ENCODE data around the gene SURF2. TPM values are rescaled to one million over a fixed set of nuclear protein-coding genes. Genes with fewer than 3 reads are reported as not detected.

Gene SURF2
- total and polyA plus RNA-seq, 9 of the 15 experiments (the other 6 are each of a cell fraction or from before 2014, with no cell fraction given): 5.5 to 82.5 (median 21.3) TPM

DNA sequence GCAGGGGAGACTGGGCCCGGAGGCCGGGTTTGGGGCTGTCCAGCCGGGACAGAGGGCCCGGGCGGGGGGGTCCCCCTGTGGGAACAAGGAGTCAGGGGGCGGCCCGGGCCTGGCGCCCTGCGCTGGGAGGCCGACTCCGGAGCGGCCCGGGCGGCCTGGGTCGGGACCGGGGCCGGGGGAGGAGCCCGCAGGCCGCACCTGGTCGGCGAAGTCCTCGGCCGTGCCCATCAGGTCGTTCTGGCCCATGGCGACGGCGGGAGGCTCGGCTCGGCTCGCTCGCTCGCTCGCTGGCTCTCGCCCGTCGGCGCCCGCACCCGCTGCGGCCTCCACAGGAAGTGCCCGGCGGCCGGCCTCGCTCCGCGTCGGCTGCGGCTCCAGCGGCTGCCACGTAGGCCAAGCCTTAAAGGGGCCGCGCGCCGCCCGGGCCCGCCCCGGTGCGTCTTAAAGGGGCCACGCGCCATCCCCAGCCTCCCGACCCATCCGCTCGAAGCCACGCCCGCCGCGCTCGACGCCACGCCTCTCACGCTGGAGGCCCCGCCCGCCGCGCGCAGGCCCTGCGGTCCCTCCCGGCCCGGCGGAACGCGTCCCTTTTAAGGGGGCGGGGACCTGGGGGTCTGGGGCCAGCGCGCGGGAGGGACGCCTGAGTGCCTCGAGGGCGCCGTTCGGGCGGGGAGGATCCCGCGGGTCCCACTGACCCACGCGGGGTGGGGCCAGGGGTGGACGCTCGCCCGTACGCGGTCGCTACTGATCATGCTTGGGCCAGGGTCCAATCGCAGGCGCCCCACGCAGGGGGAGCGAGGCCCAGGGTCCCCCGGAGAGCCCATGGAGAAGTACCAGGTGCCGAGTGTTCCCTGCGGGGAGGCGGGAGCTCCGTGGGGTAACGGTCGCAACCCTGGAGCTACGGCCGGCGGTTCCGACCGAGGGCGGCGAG lies 19.6 kb downstream of the SURF2 start, which contains the start of the genes STKLD1 and SURF4 (continued):
- no peak for TF ChIP-seq SUPT5H (IDR thresholded peaks at IDR 0.05)
- TF ChIP-seq SMARCE1 (IDR thresholded peaks at IDR 0.05): no peak
- no peak for TF ChIP-seq MYBL2 (IDR thresholded peaks at IDR 0.05; ENCODE audit: low read depth)
- TF ChIP-seq MYBL2 (CRISPR knock-in tag; IDR thresholded peaks at IDR 0.05; ENCODE audit: borderline replicate concordance): no peak
- TF ChIP-seq KDM2B (CRISPR knock-in tag; IDR thresholded peaks at IDR 0.05): 0 out of 2 replicates have a peak, but pooled peaks have one; percentile 65
- TF ChIP-seq, protein P1, sequence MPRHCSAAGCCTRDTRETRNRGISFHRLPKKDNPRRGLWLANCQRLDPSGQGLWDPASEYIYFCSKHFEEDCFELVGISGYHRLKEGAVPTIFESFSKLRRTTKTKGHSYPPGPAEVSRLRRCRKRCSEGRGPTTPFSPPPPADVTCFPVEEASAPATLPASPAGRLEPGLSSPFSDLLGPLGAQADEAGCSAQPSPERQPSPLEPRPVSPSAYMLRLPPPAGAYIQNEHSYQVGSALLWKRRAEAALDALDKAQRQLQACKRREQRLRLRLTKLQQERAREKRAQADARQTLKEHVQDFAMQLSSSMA (CRISPR knock-in tag; IDR thresholded peaks at IDR 0.05): no peak
- no peak for TF ChIP-seq ZNF354B (CRISPR knock-in tag; IDR thresholded peaks at IDR 0.05)
- no peak for TF ChIP-seq DEAF1 (CRISPR knock-in tag; IDR thresholded peaks at IDR 0.05)
- no peak for TF ChIP-seq RFX5 (IDR thresholded peaks at IDR 0.05; ENCODE audit: low read depth, low read length)
- TF ChIP-seq CHD1 (IDR thresholded peaks at IDR 0.05; ENCODE audit: low read length): no peak
- no peak for TF ChIP-seq ZC3H4 (CRISPR knock-in tag; IDR thresholded peaks at IDR 0.05; ENCODE audit: borderline replicate concordance)
- TF ChIP-seq HDAC6 (IDR thresholded peaks at IDR 0.05; ENCODE audit: low read depth, low read length): no peak
- no peak for TF ChIP-seq ARHGAP35 (IDR thresholded peaks at IDR 0.05; ENCODE audit: partially characterized antibody)
- TF ChIP-seq ZNF79 (CRISPR knock-in tag; IDR thresholded peaks at IDR 0.05; ENCODE audit: low read depth): no peak
- no peak for TF ChIP-seq GATA2 (CRISPR knock-in tag; IDR thresholded peaks at IDR 0.05)
- TF ChIP-seq, protein P2, sequence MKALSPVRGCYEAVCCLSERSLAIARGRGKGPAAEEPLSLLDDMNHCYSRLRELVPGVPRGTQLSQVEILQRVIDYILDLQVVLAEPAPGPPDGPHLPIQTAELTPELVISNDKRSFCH (CRISPR knock-in tag; IDR thresholded peaks at IDR 0.05): no peak
- TF ChIP-seq, protein P2 (tag; IDR thresholded peaks at IDR 0.05): peak; percentile 48; the same call in 1 of the 2 replicates
- TF ChIP-seq AFF1 (IDR thresholded peaks at IDR 0.05; ENCODE audit: low read depth in 1 of 2, partially characterized antibody in 2 of 2): no peak
- TF ChIP-seq, protein P3, sequence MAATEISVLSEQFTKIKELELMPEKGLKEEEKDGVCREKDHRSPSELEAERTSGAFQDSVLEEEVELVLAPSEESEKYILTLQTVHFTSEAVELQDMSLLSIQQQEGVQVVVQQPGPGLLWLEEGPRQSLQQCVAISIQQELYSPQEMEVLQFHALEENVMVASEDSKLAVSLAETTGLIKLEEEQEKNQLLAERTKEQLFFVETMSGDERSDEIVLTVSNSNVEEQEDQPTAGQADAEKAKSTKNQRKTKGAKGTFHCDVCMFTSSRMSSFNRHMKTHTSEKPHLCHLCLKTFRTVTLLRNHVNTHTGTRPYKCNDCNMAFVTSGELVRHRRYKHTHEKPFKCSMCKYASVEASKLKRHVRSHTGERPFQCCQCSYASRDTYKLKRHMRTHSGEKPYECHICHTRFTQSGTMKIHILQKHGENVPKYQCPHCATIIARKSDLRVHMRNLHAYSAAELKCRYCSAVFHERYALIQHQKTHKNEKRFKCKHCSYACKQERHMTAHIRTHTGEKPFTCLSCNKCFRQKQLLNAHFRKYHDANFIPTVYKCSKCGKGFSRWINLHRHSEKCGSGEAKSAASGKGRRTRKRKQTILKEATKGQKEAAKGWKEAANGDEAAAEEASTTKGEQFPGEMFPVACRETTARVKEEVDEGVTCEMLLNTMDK (IDR thresholded peaks at IDR 0.05; ENCODE audit: borderline replicate concordance, insufficient read depth, low read depth, low read length, poor library complexity, severe bottlenecking): peak; percentile 35
